ENCODE data around the gene DDT.

DDT gene

DNA sequence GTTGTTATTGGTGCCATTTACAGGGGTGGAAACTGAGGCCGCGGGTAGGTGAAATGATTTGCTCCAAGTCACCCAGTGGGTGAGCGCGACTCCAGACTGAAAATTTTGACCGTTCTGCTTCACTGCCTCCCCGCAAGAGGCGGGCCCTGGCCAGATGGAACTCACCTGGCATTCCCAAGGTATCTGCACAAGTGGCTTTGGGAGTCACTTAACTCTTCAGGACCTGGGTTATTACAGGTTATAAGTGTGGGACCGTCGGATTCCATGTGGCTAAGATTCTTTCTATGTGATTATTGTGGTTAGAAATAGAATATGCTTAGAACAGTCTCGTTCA lies 37.5 kb upstream of the DDT start:
- Histone ChIP-seq H2AFZ (ENCODE audit: low read length) (no peak overlapping the region), H3K27ac (ENCODE audit: low read depth, low read length, poor library complexity, severe bottlenecking) (peak overlapping the region; percentile 12), H3K9me3 (ENCODE audit: low read length) (peaks cover 13% of the 10 kb centered on the region), H3K9me2 (ENCODE audit: low read depth, low read length) (no peaks in the 10 kb centered on the region), H4K20me1 (ENCODE audit: insufficient read depth, low read length) (no peaks in the 10 kb centered on the region), H3K79me2 (ENCODE audit: insufficient read depth, low read length) (peaks cover 24% of the 10 kb centered on the region), H3F3A (ENCODE audit: insufficient read depth, low read length) (no peaks in the 10 kb centered on the region), H3K9ac (ENCODE audit: low read length) (peak overlapping the region; percentile 61), H3K4me1 (ENCODE audit: insufficient read depth, low read length, severe bottlenecking) (peaks cover 21% of the 10 kb centered on the region), H3K36me3 (ENCODE audit: insufficient read depth, low read length) (peaks cover 9% of the 10 kb centered on the region), H3K4me3 (ENCODE audit: low read depth, low read length, poor library complexity, severe bottlenecking) (peak overlapping the region; percentile 68), H3K27me3 (ENCODE audit: insufficient read depth, low read length) (no peaks in the 10 kb centered on the region; the same call in 1 of the 2 replicates), H3K4me2 (ENCODE audit: low read length) (peak overlapping the region; percentile 90)
- TF ChIP-seq EZH2 (IDR thresholded peaks at IDR 0.05; ENCODE audit: borderline replicate concordance, low read length), result no peak
- TF ChIP-seq, protein P1, sequence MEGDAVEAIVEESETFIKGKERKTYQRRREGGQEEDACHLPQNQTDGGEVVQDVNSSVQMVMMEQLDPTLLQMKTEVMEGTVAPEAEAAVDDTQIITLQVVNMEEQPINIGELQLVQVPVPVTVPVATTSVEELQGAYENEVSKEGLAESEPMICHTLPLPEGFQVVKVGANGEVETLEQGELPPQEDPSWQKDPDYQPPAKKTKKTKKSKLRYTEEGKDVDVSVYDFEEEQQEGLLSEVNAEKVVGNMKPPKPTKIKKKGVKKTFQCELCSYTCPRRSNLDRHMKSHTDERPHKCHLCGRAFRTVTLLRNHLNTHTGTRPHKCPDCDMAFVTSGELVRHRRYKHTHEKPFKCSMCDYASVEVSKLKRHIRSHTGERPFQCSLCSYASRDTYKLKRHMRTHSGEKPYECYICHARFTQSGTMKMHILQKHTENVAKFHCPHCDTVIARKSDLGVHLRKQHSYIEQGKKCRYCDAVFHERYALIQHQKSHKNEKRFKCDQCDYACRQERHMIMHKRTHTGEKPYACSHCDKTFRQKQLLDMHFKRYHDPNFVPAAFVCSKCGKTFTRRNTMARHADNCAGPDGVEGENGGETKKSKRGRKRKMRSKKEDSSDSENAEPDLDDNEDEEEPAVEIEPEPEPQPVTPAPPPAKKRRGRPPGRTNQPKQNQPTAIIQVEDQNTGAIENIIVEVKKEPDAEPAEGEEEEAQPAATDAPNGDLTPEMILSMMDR (IDR thresholded peaks at IDR 0.05; ENCODE audit: low read length), result no peak

DNA sequence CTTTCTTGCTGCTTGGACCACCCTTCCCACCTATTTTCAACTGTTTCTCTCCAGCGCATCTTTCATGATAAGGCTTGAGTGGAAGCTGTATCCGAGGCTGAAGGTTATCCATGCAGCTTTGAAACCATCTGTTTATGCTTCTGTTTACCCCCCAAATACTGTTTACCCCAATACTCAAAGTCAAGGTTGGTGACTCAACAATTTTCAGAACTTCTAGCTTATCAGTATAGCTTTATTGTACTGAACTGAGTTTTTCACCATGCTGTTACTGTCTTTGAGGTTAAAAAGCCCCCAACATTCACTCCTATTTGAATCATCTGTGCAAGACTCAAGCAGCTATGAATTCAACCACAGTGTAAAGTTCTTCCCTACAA lies 35.8 kb upstream of the DDT start:
- Histone ChIP-seq H3K4me3 (ENCODE audit: low read depth, low read length, poor library complexity, severe bottlenecking) (no peak overlapping the region), H2AFZ (ENCODE audit: low read length) (no peak overlapping the region), H3K27ac (ENCODE audit: low read depth, low read length, poor library complexity, severe bottlenecking) (no peak overlapping the region), H3K27me3 (ENCODE audit: insufficient read depth, low read length) (no peaks in the 10 kb centered on the region; the same call in 1 of the 2 replicates), H3K79me2 (ENCODE audit: insufficient read depth, low read length) (peaks cover 17% of the 10 kb centered on the region), H3F3A (ENCODE audit: insufficient read depth, low read length) (no peaks in the 10 kb centered on the region), H4K20me1 (ENCODE audit: insufficient read depth, low read length) (no peaks in the 10 kb centered on the region), H3K9me2 (ENCODE audit: low read depth, low read length) (no peaks in the 10 kb centered on the region), H3K4me1 (ENCODE audit: insufficient read depth, low read length, severe bottlenecking) (peaks cover 21% of the 10 kb centered on the region), H3K9ac (ENCODE audit: low read length) (no peak overlapping the region), H3K36me3 (ENCODE audit: insufficient read depth, low read length) (no peaks in the 10 kb centered on the region; the same call in 1 of the 2 replicates), H3K4me2 (ENCODE audit: low read length) (no peak overlapping the region), H3K9me3 (ENCODE audit: low read length) (peaks cover 6% of the 10 kb centered on the region; the same call in 1 of the 2 replicates)
- TF ChIP-seq EZH2 (IDR thresholded peaks at IDR 0.05; ENCODE audit: borderline replicate concordance, low read length), result no peak
- TF ChIP-seq, protein P1 (IDR thresholded peaks at IDR 0.05; ENCODE audit: low read length), result no peak

DNA sequence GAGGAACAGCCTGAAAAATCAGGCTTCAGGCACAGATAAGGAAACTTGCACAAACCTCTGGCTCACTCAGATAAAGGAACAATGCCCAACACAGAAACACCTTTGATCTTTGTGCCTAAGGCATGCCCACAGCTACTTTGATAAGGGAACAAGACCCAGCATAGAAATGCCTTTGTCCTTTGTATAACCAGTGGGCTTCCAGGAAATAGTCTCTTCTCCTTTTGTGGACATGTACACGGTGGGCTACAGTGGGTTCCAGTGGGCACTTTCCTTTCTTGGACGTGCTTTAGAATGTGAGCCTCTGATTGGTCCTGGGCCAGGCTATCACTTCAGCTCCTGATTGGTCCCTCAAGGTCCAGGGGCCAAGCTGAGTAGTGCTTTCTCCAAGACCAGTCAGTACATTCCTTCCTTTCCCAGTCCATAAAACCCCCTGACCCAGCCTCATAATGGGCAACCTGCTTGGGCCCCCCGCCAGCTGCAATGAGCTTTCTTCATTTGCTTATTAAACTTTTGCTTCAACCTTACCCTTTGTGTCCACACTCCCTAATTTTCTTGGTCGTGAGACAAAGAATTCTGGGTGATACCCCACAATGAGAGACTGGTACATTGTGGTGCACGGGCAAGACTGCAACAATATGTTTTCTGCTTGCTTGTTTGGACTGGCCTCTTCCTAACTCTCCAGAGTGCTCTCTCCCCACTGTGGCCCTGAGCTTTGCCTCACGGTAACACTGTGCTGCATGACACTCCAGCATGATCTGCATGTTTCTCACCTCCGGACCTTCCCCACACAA lies 35.2 kb upstream of the DDT start:
- H3K4me3 ChIP-seq (ENCODE audit: low read depth, low read length, poor library complexity, severe bottlenecking), result no peak overlapping the region
- H3K27me3 ChIP-seq (ENCODE audit: insufficient read depth, low read length), result no peaks in the 10 kb centered on the region; the same call in 1 of the 2 replicates
- H3K9me3 ChIP-seq (ENCODE audit: low read length), result peaks cover 6% of the 10 kb centered on the region; the same call in 1 of the 2 replicates
- peaks cover 14% of the 10 kb centered on the region for H3K79me2 ChIP-seq (ENCODE audit: insufficient read depth, low read length)
- no peak overlapping the region for H3K27ac ChIP-seq (ENCODE audit: low read depth, low read length, poor library complexity, severe bottlenecking)
- H3K4me1 ChIP-seq (ENCODE audit: insufficient read depth, low read length, severe bottlenecking), result peaks cover 21% of the 10 kb centered on the region
- H4K20me1 ChIP-seq (ENCODE audit: insufficient read depth, low read length), result no peaks in the 10 kb centered on the region
- H3K9me2 ChIP-seq (ENCODE audit: low read depth, low read length), result no peaks in the 10 kb centered on the region
- H3K9ac ChIP-seq (ENCODE audit: low read length), result no peak overlapping the region
- no peaks in the 10 kb centered on the region; the same call in 1 of the 2 replicates for H3K36me3 ChIP-seq (ENCODE audit: insufficient read depth, low read length)
- no peak overlapping the region for H2AFZ ChIP-seq (ENCODE audit: low read length)
- H3F3A ChIP-seq (ENCODE audit: insufficient read depth, low read length), result no peaks in the 10 kb centered on the region
- no peak for TF ChIP-seq EZH2 (IDR thresholded peaks at IDR 0.05; ENCODE audit: borderline replicate concordance, low read length)
- TF ChIP-seq, protein P1 (IDR thresholded peaks at IDR 0.05; ENCODE audit: low read length), result no peak
- H3K4me2 ChIP-seq (ENCODE audit: low read length), result no peak overlapping the region

All from OCI-LY1 (cell line).